ENCODE data around the gene IL1RAPL1. TPM values are rescaled to one million over a fixed set of nuclear protein-coding genes. Genes with fewer than 3 reads are reported as not detected.

The IL1RAPL1 gene
- total and polyA plus RNA-seq, 8 donors, result 0.60 to 1.4 (median 0.95) TPM; not detected in 2

- intact Hi-C loops (cut with DNase I), result no loop called here
- ATAC-seq (no peak), DNase-seq (no peak)
- Histone ChIP-seq H3K27me3 (no peaks in the 10 kb centered on the region), H3K4me1 (no peaks in the 10 kb centered on the region), H3K9me3 (no peaks in the 10 kb centered on the region), H3K27ac (no peak overlapping the region), H3K36me3 (no peaks in the 10 kb centered on the region), H3K4me3 (no peak overlapping the region)
- no peak for TF ChIP-seq CTCF (IDR thresholded peaks at IDR 0.05)
Measured at GRCh38 chrX:29040160-29040559, 452.9 kb downstream of the IL1RAPL1 start.

GRCh38 chrX:29042341-29042740 is 455.1 kb downstream of the IL1RAPL1 start:
- TF ChIP-seq CTCF (IDR thresholded peaks at IDR 0.05), result no peak
- intact Hi-C loops (cut with DNase I), result no loop called here
- H3K4me1 ChIP-seq, result no peaks in the 10 kb centered on the region

DNA sequence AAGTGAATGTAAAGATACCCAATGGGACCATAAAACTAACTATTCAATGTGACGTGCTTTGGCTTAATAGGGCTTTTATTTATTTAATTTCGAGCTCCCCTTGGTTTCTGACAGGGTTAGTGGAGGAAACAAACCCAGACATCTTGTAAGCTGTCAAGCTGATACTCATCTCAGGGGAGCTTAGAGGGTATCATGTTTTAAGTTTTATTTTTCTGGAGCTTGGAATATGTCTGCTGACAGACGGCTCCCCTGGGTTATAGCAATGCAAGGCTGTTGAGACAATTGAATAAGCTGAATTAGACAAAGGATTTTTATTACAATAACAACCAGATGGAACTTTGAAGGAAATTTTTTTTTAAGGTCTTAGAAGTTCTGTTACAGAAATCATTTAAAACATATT is 456.5 kb downstream of the IL1RAPL1 start:
- ATAC-seq, result no peak
- H3K27ac ChIP-seq, result no peak overlapping the region
- no peak overlapping the region for H3K4me3 ChIP-seq
- no peaks in the 10 kb centered on the region for H3K9me3 ChIP-seq
- no peak for DNase-seq
- H3K27me3 ChIP-seq, result no peaks in the 10 kb centered on the region
- TF ChIP-seq CTCF (IDR thresholded peaks at IDR 0.05), result no peak
- H3K4me1 ChIP-seq, result no peaks in the 10 kb centered on the region
- intact Hi-C loops (cut with DNase I), result no loop called here
- no peaks in the 10 kb centered on the region for H3K36me3 ChIP-seq

More at GRCh38 chrX:29042341-29042740, 455.1 kb downstream of the IL1RAPL1 start:
- H3K27ac ChIP-seq, result no peak overlapping the region
- H3K27me3 ChIP-seq, result no peaks in the 10 kb centered on the region
- no peaks in the 10 kb centered on the region for H3K9me3 ChIP-seq
- no peak overlapping the region for H3K4me3 ChIP-seq
- no peaks in the 10 kb centered on the region for H3K36me3 ChIP-seq
- DNase-seq, result no peak
- ATAC-seq, result no peak

DNA sequence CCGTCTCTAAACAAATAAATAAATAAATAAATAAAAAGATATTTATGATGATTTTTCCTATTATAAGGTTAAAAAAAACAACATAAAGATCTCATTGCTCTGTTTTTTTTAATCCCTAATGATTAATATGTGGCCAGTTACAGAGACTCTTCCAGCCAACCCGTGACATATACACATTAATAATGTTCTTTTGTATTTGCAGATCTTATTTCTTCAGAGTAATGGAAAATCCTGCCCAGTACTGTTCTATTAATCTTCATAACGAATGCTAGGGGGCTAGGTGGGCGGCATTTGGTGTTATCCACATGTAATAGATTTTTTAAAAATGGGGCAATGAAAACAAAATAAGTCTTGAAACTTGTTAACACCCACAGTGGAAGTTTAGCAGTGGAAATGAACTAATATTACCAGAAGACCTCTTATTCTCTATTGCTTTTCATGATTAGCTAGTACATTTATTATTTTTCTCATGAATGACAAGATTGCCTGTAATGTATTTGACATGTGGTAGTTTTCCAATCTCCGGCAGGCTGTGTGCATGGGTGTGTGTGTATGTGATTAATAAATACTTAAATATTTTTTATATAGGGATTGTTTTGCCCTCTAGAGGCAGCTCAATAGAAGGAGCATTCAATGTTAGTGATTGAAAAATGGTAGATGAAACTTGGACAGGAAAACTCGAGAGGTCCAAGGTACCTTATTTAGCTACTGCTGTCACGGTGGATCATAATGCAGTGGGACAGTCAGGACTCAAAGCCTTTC is 457.4 kb downstream of the IL1RAPL1 start:
- TF ChIP-seq CTCF (IDR thresholded peaks at IDR 0.05), result no peak
- Histone ChIP-seq H3K27ac (no peak overlapping the region), H3K9me3 (no peaks in the 10 kb centered on the region), H3K36me3 (no peaks in the 10 kb centered on the region), H3K4me1 (no peaks in the 10 kb centered on the region), H3K27me3 (no peaks in the 10 kb centered on the region), H3K4me3 (no peak overlapping the region)
- intact Hi-C loops (cut with DNase I), result no loop called here
- ATAC-seq (no peak), DNase-seq (no peak)

DNA sequence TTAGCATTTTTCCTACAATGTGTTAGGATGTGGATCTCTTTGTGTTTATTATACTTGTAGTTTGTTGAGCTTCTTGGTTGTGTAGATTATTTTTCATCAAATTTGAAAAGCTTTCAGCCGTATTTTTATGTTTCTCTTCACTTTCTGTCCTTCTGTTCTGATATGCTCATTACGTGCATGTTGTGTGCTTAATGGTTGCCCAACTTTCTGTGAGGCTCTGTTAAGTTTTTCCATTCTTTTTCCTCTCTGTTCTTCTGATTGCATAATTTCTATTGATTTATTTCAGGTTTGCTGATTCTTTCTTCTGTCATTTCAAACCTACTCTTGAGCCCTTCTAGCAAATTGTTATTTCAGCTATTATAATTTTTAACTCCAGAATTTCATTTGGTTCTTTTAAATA is 478.2 kb downstream of the IL1RAPL1 start:
- ATAC-seq (no peak), DNase-seq (no peak)
- Histone ChIP-seq H3K27ac (no peak overlapping the region), H3K4me3 (no peak overlapping the region), H3K27me3 (no peaks in the 10 kb centered on the region), H3K36me3 (no peaks in the 10 kb centered on the region), H3K4me1 (no peaks in the 10 kb centered on the region), H3K9me3 (no peaks in the 10 kb centered on the region)
- no peak for TF ChIP-seq CTCF (IDR thresholded peaks at IDR 0.05)
- intact Hi-C loops (cut with DNase I), result no loop called here
